Stimulated activated naive CD4-positive, alpha-beta T cell (primary cell): ENCODE results near the gene APBB1.

ENCODE experiments used
- DNase-seq, 6 experiments: peaks; one replicate each; lab custom pipeline; 2025; lab: John Stamatoyannopoulos, UW

APBB1 gene

DNA sequence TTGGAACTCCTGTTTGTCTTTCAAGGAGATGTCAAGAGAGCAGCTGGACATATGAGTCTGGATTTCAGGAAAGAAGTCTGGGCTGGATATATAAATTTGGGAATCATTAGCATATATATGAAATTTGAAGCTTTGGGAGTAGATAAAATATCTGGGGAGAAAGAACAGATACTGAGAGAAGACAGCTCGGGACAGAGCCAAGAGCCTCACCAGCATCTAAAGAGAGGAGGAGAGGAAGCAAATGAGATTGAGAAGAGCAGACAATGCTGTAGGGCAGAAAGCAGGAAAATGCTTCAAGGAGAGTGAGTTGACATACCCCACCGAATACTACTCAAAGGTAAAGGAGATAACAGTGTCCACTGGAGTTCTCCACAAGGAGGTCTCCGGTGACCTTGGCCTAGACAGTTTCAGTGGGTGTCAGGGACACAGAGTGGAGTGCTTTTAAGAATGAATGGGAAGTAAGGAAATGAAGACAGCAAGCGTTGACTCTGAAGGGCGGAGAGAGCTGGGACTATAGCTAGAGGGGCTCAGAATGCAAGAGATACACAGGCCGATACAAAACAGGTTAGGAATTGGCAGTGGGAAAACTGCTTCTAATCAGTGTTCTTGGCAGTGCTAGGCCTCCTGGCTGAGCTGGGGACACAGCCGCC is 862 bp downstream of the APBB1 start:
- peak in 2 of 6 experiments; percentile 16 to 57 for DNase-seq

DNA sequence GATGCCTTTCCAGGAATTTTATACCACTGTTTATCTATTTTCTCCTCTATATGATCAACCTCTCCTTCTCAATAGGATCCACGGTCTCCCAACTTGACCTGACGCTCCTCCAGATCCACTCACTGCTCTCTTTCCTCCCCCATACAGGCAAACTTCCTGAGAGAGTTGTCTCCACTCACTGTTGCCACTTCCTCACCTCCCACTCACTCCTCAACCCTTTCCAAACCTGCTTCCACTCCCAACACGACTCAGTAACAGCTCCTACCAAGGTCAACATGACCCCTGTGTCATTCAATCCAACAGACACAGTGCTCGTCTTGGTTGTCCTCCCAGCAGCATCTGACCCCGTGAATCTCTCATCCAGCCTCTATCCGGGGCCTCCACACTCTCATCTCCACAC is 3.1 kb downstream of the APBB1 start:
- no peak for DNase-seq

- DNase-seq = peak in 1 of 6 experiments; percentile 12
Observed at GRCh38 chr11:6414874-6415328, 4.0 kb downstream of the APBB1 start.

DNA sequence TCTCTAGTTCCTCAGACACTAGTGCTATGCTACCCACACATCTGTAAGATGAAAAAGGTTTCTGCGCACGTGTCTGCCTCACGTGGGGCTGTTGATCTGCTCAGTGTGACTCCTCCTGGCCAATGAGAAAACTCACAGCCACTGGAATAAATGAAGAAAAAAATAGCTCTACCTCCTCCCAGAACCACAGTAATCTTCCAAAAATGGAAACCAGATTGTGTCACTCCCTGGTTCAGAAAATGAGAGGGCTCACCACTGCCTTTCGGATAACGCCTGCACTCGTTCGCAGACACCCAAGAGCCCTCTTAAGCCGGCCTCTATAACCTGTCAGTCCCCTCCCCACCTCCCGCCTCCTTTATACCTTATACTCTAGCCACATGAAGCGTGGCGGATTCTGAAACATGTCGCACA is 5.1 kb downstream of the APBB1 start:
- DNase-seq = peak; percentile 65 to 87 (median 84)

GRCh38 chr11:6411594-6412031 is 7.3 kb downstream of the APBB1 start:
- no peak for DNase-seq

DNA sequence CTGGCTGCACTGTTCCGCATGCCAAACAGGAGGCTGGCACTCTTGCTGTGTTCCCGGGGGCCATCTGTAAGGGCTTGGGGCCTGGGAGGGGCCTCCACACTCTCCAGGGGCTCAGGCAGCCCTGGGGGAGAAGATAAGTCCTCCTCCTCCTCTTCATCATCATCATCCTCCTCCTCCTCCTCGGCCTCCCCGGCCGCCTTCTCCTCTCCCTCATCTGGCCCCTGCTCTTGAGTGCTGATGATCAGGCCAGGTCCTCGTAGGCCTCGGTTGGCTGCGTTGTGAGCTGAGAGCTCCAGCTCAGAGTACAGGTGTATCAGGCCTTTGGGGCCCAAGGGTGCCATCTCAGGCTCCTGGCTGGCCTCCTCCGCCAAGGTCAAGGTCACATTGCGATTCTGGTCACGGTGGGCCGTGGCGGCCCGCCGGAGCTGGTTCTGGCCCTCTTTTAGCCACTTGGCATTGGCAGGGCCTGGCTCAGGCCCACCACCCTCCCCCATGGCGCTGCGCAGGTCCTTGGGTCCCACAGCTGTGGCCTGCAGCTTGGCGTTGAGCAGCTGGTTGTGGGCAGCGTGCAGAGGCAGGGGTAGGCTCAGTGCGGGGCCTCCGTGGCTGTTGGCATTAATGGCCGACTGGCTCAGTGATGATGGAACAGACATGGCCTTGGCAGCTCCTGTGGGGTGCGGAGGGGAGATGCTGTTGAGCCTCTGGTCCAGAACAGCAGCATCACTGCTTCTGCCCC is 8.0 kb downstream of the APBB1 start:
- no peak for DNase-seq

- no peak for DNase-seq
Observed at GRCh38 chr11:6406370-6406769, 12.5 kb downstream of the APBB1 start.

DNA sequence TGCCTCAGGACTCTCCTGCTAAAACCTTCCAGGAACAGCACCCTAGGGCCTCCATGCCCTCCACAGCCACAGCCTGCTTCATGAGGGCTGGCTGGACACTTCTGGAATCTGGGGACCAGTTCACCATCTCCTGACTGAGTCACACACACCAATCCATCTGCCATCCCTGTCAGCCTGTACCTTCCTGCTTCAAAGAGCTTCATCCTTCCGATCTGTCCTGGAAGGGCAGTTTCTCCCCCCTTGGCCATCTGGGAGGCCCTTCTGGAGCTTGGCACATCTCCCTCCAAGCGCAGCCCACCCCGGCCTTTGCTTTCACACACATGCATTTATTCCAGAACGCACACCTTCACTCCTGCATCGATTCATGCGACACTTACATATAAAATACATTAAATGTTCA is 13.0 kb downstream of the APBB1 start:
- no peak for DNase-seq

DNA sequence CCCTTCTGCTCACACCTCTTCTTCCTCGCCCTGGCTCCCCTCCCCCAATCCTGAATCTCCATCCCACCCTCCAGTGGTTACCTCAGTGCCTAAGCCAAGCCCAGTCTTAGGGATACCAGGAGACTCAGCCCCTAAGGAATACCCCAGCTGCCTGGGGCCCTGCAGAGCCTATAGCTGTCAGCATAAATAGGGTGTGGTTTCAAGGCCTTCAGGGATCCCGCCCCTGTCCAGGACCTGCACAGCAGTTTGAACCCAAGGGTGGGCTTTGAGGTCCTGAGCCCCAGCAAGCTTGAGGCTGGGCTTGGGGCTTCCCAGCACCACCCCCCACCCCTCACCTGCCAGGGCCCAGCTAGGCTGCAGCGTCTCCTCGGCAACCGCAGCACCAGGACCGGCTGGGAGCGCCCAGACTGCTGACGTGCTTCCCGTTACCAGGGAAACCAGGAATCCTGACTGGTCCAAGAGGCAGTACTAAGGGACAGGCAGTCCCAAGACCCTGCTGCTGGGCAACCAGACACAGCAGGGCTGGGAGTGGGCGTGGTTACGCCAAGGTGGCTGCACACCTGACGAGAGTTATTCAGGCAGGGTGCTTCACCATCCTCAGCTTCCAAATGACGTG is 13.7 kb downstream of the APBB1 start:
- DNase-seq = peak in 3 of 6 experiments; percentile 7 to 18 (median 10)

DNA sequence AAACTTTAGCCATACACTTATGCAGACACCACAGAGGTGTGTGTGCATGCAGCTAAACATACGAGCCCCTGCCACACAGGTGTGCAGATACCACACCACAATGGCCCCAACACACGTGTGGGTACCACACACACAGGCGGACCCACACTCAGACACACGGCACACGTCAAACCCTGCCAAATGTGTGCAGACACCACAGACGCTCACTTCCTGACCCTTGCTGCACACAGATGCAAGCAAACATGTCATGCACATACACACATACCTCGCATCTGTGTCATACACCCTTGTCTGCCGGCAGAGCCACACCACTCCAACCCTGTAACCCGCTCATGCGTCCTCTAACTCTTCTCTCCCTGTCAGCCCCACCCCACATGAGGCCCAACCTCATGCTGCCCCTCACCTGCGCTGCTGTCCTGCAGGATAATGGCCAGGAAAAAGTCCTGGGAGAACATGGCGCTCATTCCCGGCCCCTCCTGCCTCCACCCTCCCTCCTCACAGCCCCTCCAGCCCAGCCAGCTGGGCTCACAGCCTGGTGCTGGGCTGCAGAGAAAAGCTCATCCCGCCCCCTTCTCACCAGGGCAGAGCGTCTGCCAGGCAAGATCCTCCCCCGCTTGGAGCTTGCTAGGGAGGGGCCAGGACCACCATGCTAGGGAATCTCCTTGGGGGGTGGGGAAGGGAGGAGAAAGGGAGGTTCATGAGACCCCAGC is 14.4 kb downstream of the APBB1 start:
- peak; percentile 24 to 68 (median 57) for DNase-seq

GRCh38 chr11:6403539-6403938 is 15.4 kb downstream of the APBB1 start:
- no peak for DNase-seq

DNA sequence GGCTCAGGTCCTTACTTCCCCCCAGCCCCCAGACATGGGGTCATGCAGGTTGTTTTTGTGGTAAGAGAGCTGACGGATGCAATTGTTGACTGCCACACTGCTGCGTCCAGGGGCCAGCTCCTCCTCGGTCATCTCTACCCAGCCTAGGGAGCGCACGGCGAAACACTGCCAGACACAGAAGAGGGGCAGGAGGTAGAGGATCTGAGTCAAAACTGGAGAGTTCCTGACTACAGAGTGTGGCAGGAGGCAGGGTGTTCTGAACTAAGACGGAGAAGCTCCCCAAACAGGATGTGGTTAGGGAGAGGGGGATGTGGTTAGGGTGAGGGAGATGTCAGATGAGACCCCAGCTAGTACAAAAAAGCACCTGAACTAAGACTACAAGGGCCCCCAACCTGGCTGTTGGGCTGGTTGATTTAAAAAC is 16.3 kb downstream of the APBB1 start:
- DNase-seq = peak; percentile 70 to 98 (median 90)

GRCh38 chr11:6402061-6402470 is 16.8 kb downstream of the APBB1 start:
- DNase-seq = peak in 3 of 6 experiments; percentile 40 to 78 (median 54)

DNA sequence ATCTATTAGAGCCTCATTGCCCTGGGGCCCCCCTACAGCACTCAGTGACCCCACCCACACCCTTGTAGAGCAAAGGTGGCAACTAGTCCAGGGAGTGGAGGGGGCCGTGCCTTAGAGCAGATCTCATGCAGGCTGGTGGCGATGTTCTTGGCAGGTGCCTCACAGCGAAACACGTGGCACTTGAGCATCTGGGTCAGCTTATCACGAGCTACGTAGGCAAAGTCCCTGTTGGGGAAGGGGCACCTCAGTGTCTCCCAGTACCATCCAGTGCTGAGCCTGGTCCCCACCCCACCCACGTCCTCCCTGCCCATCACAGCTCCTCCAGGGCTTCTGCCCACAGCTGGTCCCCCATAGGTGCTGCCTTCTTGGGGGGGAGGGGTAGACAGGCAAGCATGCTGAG is 17.4 kb downstream of the APBB1 start:
- DNase-seq = peak in 1 of 6 experiments; percentile 13

- no peak for DNase-seq
Observed at GRCh38 chr11:6400431-6401345, 18.2 kb downstream of the APBB1 start.

DNA sequence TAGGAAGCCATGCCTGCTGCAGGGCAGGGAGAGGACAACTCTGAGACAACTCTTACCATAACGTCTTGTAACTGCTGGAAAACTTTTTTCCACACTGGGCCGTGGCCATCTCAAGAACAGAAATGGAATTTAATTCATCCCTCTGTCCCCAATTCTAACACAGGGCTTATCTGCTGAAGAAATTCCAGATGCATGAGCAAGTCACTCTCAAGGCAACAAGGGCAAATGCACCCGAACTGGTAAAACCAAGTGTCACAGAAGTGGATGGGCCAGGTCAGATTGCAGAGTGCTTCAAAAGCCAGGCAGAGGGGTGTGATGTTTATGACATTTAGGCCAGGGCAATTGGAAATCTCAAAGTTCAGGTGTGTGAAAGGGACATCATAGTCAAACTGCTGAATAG is 21.3 kb downstream of the APBB1 start:
- DNase-seq = no peak

DNA sequence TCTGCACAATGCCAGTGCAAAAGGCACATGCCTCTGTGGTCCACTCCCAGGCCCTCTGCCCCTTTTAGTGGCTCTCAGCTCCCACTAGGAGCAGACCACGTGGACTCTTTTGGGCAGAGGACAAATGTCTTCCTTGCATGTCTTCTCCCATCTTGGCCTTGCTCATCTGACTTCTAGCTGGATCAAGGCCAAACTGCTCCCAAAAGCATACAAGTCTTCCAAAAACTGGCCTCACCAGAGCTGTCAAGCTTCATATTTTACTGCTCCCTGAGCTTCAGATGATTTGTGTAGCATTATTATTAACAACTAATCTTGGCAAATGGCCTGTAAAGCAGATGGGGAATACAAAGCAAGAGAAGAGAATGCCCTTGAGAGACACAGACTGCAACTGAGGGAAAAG is 21.7 kb downstream of the APBB1 start:
- no peak for DNase-seq

DNA sequence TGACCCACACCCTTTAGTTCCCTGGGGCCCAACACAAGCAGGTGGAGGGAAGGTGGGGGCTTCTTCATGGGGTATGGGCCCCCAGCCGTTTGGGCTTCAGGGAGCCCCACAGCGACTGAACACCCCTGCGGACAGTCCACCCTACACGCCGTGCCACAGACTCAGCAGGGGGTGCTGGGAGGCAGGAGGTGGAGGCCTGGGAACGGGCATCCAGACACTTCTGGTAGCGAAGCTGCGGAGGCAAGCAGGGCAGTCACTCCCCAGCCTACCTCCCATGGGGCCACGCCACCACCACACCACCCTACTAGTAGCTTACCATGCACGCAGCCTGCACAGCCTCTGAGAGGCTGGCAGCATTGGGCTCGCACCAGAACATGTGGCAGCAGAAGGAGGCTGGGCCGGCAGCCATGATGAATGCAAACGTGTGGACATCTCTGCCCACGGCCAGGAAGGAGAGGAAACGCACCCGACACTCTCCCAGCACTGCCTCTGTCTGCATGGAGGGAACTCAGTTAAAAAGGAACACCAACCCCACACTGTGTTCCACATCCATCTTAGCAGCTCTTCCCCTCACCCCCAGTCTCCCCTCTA is 23.3 kb downstream of the APBB1 start:
- no peak for DNase-seq

- DNase-seq = no peak
Observed at GRCh38 chr11:6393989-6394670, 24.8 kb downstream of the APBB1 start.

DNA sequence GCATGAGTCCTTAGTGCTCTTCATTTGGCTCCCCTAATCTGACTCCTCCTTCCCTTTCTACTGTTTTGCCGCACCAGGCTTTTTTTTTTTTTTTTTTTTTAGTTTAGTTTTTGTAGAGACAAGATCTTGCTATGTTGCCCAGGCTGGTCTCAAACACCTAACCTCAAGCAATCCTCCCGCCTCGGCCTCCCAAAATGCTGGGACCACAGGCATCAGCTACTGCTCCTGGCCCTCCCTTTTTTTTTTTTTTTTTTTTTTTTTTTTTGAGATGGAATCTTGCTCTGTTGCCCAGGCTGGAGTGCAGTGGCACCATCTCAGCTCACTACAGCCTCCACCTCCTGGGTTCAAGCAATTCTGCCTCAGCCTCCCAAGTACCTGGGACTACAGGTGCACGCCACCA is 26.6 kb downstream of the APBB1 start:
- DNase-seq = peak in 3 of 6 experiments; percentile 21 to 56 (median 27)
